ENCODE results near the gene B3GNT3.

Gene B3GNT3

GRCh38 chr19:17812099-17812498, 17.2 kb downstream of the B3GNT3 start:
- TF ChIP-seq, protein P1, sequence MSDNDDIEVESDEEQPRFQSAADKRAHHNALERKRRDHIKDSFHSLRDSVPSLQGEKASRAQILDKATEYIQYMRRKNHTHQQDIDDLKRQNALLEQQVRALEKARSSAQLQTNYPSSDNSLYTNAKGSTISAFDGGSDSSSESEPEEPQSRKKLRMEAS (IDR thresholded peaks at IDR 0.05; ENCODE audit: low read depth, low read length) = no peak
- no peak for TF ChIP-seq POLR2A (IDR thresholded peaks at IDR 0.05; ENCODE audit: extremely low read depth, insufficient read length)
- TF ChIP-seq, protein P2, sequence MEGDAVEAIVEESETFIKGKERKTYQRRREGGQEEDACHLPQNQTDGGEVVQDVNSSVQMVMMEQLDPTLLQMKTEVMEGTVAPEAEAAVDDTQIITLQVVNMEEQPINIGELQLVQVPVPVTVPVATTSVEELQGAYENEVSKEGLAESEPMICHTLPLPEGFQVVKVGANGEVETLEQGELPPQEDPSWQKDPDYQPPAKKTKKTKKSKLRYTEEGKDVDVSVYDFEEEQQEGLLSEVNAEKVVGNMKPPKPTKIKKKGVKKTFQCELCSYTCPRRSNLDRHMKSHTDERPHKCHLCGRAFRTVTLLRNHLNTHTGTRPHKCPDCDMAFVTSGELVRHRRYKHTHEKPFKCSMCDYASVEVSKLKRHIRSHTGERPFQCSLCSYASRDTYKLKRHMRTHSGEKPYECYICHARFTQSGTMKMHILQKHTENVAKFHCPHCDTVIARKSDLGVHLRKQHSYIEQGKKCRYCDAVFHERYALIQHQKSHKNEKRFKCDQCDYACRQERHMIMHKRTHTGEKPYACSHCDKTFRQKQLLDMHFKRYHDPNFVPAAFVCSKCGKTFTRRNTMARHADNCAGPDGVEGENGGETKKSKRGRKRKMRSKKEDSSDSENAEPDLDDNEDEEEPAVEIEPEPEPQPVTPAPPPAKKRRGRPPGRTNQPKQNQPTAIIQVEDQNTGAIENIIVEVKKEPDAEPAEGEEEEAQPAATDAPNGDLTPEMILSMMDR (IDR thresholded peaks at IDR 0.05; ENCODE audit: low read depth, low read length) = no peak
- no peak for TF ChIP-seq MYC (IDR thresholded peaks at IDR 0.05; ENCODE audit: low read depth, low read length)
- H3K4me3 ChIP-seq (ENCODE audit: low read depth, low read length) = no peak overlapping the region
- no peak for DNase-seq (ENCODE audit: low read depth)

- DNase-seq (ENCODE audit: low read depth) = no peak
- H3K4me3 ChIP-seq (ENCODE audit: low read depth, low read length) = no peak overlapping the region
- TF ChIP-seq MYC (IDR thresholded peaks at IDR 0.05; ENCODE audit: low read depth, low read length) (no peak), POLR2A (IDR thresholded peaks at IDR 0.05; ENCODE audit: extremely low read depth, insufficient read length) (no peak)
- TF ChIP-seq, protein P2 (IDR thresholded peaks at IDR 0.05; ENCODE audit: low read depth, low read length) = no peak
- TF ChIP-seq, protein P1 (IDR thresholded peaks at IDR 0.05; ENCODE audit: low read depth, low read length) = no peak
Measured at GRCh38 chr19:17817668-17818363, 22.9 kb downstream of the B3GNT3 start.

GRCh38 chr19:17821190-17821589, 26.3 kb downstream of the B3GNT3 start, which contains the start of gene INSL3:
TSS of gene INSL3 (minus strand) at chr19:17821519. CDS start at chr19:17821506, 13 bp downstream.
- TF ChIP-seq POLR2A (IDR thresholded peaks at IDR 0.05; ENCODE audit: extremely low read depth, insufficient read length) = no peak
- TF ChIP-seq MYC (IDR thresholded peaks at IDR 0.05; ENCODE audit: low read depth, low read length) = no peak
- TF ChIP-seq, protein P1 (IDR thresholded peaks at IDR 0.05; ENCODE audit: low read depth, low read length) = no peak
- TF ChIP-seq, protein P2 (IDR thresholded peaks at IDR 0.05; ENCODE audit: low read depth, low read length) = no peak
- no peak for DNase-seq (ENCODE audit: low read depth)
- no peak within 1 kb of the TSS for H3K4me3 ChIP-seq (ENCODE audit: low read depth, low read length)

- DNase-seq (ENCODE audit: low read depth) = no peak
- TF ChIP-seq MYC (IDR thresholded peaks at IDR 0.05; ENCODE audit: low read depth, low read length) (no peak), POLR2A (IDR thresholded peaks at IDR 0.05; ENCODE audit: extremely low read depth, insufficient read length) (no peak)
- TF ChIP-seq, protein P2 (IDR thresholded peaks at IDR 0.05; ENCODE audit: low read depth, low read length) = no peak
- TF ChIP-seq, protein P1 (IDR thresholded peaks at IDR 0.05; ENCODE audit: low read depth, low read length) = no peak
- H3K4me3 ChIP-seq (ENCODE audit: low read depth, low read length) = no peak overlapping the region
Measured at GRCh38 chr19:17824339-17824738, 29.4 kb downstream of the B3GNT3 start.

- DNase-seq (ENCODE audit: low read depth) = no peak
- TF ChIP-seq POLR2A (IDR thresholded peaks at IDR 0.05; ENCODE audit: extremely low read depth, insufficient read length) (no peak), MYC (IDR thresholded peaks at IDR 0.05; ENCODE audit: low read depth, low read length) (no peak)
- TF ChIP-seq, protein P1 (IDR thresholded peaks at IDR 0.05; ENCODE audit: low read depth, low read length) = no peak
- TF ChIP-seq, protein P2 (IDR thresholded peaks at IDR 0.05; ENCODE audit: low read depth, low read length) = no peak
- H3K4me3 ChIP-seq (ENCODE audit: low read depth, low read length) = no peak overlapping the region
Measured at GRCh38 chr19:17826508-17827056, 31.6 kb downstream of the B3GNT3 start.

Data from NB4 (cell line).